ENCODE results near the gene C8A.

C8A gene

DNA sequence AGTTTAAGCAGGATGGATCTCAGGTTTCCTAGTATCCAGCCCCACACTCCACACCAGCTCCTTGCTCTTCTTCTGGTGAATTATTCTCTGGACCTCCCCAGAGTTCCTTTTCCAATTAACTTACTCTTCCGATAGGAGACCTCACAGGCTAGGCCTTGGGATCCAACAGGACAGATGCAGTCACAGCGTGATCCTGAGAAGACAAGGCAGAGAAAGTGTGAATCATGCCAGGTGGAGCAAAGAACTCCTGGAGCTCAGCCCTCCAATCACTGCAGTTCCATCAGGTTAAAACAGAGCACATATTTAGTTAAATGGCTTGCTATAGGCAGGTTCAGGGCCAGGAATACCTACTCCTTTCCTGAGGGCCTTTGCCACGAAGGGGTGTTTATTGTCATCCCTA, 77.1 kb downstream of the C8A start:
- Histone ChIP-seq H3K23ac (ENCODE audit: low read length) (no peak overlapping the region), H3K36me3 (ENCODE audit: control insufficient read depth in 1 of 2, insufficient read depth in 2 of 2, low read length in 2 of 2) (no peaks in the 10 kb centered on the region), H3K4me2 (ENCODE audit: low read length) (no peak overlapping the region), H4K12ac (ENCODE audit: low read depth, low read length) (no peak overlapping the region), H3K4ac (ENCODE audit: low read depth, low read length) (no peak overlapping the region), H3K4me1 (ENCODE audit: control insufficient read depth in 1 of 2, insufficient read depth in 2 of 2, low read length in 2 of 2) (no peaks in the 10 kb centered on the region), H3K79me2 (ENCODE audit: control insufficient read depth, insufficient read depth, low read length, poor library complexity) (no peaks in the 10 kb centered on the region), H3K9ac (ENCODE audit: low read length) (no peak overlapping the region), H3K79me1 (ENCODE audit: low read length) (no peaks in the 10 kb centered on the region), H4K8ac (ENCODE audit: low read depth, low read length) (no peak overlapping the region), H3K27me3 (ENCODE audit: insufficient read depth, low read length) (no peaks in the 10 kb centered on the region), H2AK5ac (ENCODE audit: low read length) (no peak overlapping the region), H3K18ac (ENCODE audit: low read length) (no peak overlapping the region), H3K14ac (ENCODE audit: low read length) (no peak overlapping the region), H2BK12ac (ENCODE audit: low read length) (no peak overlapping the region), H3K27ac (ENCODE audit: low read depth, low read length) (no peak overlapping the region), H3K9me3 (ENCODE audit: insufficient read depth, low read depth, low read length) (no peaks in the 10 kb centered on the region), H4K91ac (ENCODE audit: low read depth, low read length) (no peak overlapping the region), H2BK120ac (ENCODE audit: insufficient read depth, low read length, poor library complexity) (no peak overlapping the region), H2BK5ac (ENCODE audit: low read depth, low read length, poor library complexity) (no peak overlapping the region), H2AFZ (ENCODE audit: insufficient read depth, low read length, poor library complexity) (no peak overlapping the region), H3K4me3 (ENCODE audit: low read depth, low read length) (no peak overlapping the region)
- no peak for DNase-seq
- WGBS (ENCODE audit: extremely low coverage, insufficient coverage, insufficient read length), result no CpG with 5 or more reads among the region's 3 CpGs

DNA sequence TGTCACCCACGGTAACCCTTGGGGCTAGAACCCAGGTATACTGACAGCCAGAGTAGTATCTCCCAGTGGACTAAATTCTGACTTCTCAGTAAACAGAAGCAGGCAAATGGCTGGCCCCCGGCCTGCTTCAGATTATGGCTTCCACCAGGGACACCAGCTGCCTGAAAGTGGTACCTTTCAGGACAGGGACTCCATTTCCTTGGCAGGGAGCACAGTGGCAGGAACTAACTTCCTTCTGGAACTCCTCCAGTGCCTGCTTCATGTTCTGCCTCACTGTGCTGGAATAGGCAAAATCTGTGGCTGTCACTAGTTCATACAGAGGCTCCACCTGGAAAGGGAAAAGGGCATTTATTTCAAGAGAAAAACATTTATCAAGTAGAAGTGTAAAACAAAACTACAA, 78.6 kb downstream of the C8A start:
- WGBS (ENCODE audit: extremely low coverage, insufficient coverage, insufficient read length), result no CpG with 5 or more reads among the region's 2 CpGs
- Histone ChIP-seq H3K9ac (ENCODE audit: low read length) (no peak overlapping the region), H2BK12ac (ENCODE audit: low read length) (no peak overlapping the region), H3K27ac (ENCODE audit: low read depth, low read length) (no peak overlapping the region), H4K12ac (ENCODE audit: low read depth, low read length) (no peak overlapping the region), H3K4me1 (ENCODE audit: control insufficient read depth in 1 of 2, insufficient read depth in 2 of 2, low read length in 2 of 2) (no peaks in the 10 kb centered on the region), H2AFZ (ENCODE audit: insufficient read depth, low read length, poor library complexity) (no peak overlapping the region), H3K4me2 (ENCODE audit: low read length) (no peak overlapping the region), H4K8ac (ENCODE audit: low read depth, low read length) (no peak overlapping the region), H3K18ac (ENCODE audit: low read length) (no peak overlapping the region), H3K79me1 (ENCODE audit: low read length) (no peaks in the 10 kb centered on the region), H3K27me3 (ENCODE audit: insufficient read depth, low read length) (no peaks in the 10 kb centered on the region), H3K9me3 (ENCODE audit: insufficient read depth, low read depth, low read length) (no peaks in the 10 kb centered on the region), H3K4ac (ENCODE audit: low read depth, low read length) (no peak overlapping the region), H3K79me2 (ENCODE audit: control insufficient read depth, insufficient read depth, low read length, poor library complexity) (no peaks in the 10 kb centered on the region), H4K91ac (ENCODE audit: low read depth, low read length) (no peak overlapping the region), H2BK120ac (ENCODE audit: insufficient read depth, low read length, poor library complexity) (no peak overlapping the region), H3K4me3 (ENCODE audit: low read depth, low read length) (no peak overlapping the region), H3K36me3 (ENCODE audit: control insufficient read depth in 1 of 2, insufficient read depth in 2 of 2, low read length in 2 of 2) (no peaks in the 10 kb centered on the region), H2AK5ac (ENCODE audit: low read length) (no peak overlapping the region), H3K23ac (ENCODE audit: low read length) (no peak overlapping the region), H2BK5ac (ENCODE audit: low read depth, low read length, poor library complexity) (no peak overlapping the region), H3K14ac (ENCODE audit: low read length) (no peak overlapping the region)
- no peak for DNase-seq

DNA sequence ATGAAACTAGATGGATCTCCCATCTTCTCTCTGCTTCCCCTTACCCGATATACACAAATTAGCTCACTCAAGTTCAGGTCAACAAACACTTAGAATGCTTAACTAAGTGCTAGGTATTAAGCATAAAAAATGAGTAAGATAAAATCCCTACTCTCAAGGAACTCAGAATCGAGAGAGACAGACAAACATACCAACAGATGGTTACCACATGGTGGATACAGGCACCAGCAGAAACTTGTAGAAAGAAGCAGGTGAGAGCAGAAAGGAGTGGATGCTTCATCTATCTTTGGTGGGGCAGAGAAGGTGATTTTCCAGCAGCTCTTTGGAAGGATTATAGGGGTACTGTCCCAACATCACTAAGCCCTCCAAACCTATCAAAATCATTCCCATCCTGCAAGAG, 79.0 kb downstream of the C8A start:
- Histone ChIP-seq H3K9ac (ENCODE audit: low read length) (no peak overlapping the region), H4K8ac (ENCODE audit: low read depth, low read length) (no peak overlapping the region), H3K4ac (ENCODE audit: low read depth, low read length) (no peak overlapping the region), H2BK120ac (ENCODE audit: insufficient read depth, low read length, poor library complexity) (no peak overlapping the region), H3K18ac (ENCODE audit: low read length) (no peak overlapping the region), H4K12ac (ENCODE audit: low read depth, low read length) (no peak overlapping the region), H3K23ac (ENCODE audit: low read length) (no peak overlapping the region), H3K9me3 (ENCODE audit: insufficient read depth, low read depth, low read length) (no peaks in the 10 kb centered on the region), H3K14ac (ENCODE audit: low read length) (no peak overlapping the region), H3K36me3 (ENCODE audit: control insufficient read depth in 1 of 2, insufficient read depth in 2 of 2, low read length in 2 of 2) (no peaks in the 10 kb centered on the region), H2BK5ac (ENCODE audit: low read depth, low read length, poor library complexity) (no peak overlapping the region), H3K4me3 (ENCODE audit: low read depth, low read length) (no peak overlapping the region), H3K79me1 (ENCODE audit: low read length) (no peaks in the 10 kb centered on the region), H3K27ac (ENCODE audit: low read depth, low read length) (no peak overlapping the region), H2BK12ac (ENCODE audit: low read length) (no peak overlapping the region), H2AK5ac (ENCODE audit: low read length) (no peak overlapping the region), H3K4me2 (ENCODE audit: low read length) (no peak overlapping the region), H3K4me1 (ENCODE audit: control insufficient read depth in 1 of 2, insufficient read depth in 2 of 2, low read length in 2 of 2) (no peaks in the 10 kb centered on the region), H4K91ac (ENCODE audit: low read depth, low read length) (no peak overlapping the region), H2AFZ (ENCODE audit: insufficient read depth, low read length, poor library complexity) (no peak overlapping the region), H3K79me2 (ENCODE audit: control insufficient read depth, insufficient read depth, low read length, poor library complexity) (no peaks in the 10 kb centered on the region), H3K27me3 (ENCODE audit: insufficient read depth, low read length) (no peaks in the 10 kb centered on the region)
- DNase-seq, result peak; percentile 33 to 52
- no CpG with 5 or more reads among the region's 2 CpGs for WGBS (ENCODE audit: extremely low coverage, insufficient coverage, insufficient read length)

DNA sequence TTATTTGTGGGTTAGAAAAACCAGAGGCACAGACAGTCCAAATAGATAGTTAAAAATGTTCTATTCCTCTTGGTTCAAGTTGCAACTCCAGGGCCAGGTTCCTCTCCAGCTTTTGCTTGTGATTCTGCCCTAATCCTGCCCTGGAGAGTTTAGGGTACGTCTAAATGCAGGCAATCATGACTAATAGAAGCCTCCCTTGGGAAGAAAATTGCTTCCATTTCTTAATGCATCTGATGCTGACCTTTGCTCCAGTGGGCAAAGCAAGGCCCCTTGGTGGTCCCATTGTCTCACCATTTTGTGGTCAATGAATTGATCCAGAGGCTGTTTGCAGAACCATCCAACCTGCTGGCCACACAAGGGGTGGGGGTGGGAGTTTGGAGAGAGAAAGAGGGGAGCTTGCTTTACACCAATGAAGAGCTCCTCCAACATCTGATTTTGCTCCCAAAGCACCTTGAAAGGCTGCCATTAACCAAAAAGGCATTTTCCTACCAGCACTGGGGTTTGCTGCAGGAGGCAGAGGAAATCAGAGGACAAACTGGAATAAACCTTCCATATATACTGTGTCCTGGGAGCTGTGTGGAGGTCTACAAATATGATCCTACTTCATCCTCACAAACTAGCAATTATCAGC, 79.9 kb downstream of the C8A start:
- Histone ChIP-seq H3K79me1 (ENCODE audit: low read length) (no peaks in the 10 kb centered on the region), H3K27ac (ENCODE audit: low read depth, low read length) (no peak overlapping the region), H3K4me1 (ENCODE audit: control insufficient read depth in 1 of 2, insufficient read depth in 2 of 2, low read length in 2 of 2) (no peaks in the 10 kb centered on the region), H2AK5ac (ENCODE audit: low read length) (no peak overlapping the region), H3K23ac (ENCODE audit: low read length) (no peak overlapping the region), H3K14ac (ENCODE audit: low read length) (no peak overlapping the region), H3K4me3 (ENCODE audit: low read depth, low read length) (no peak overlapping the region), H2BK5ac (ENCODE audit: low read depth, low read length, poor library complexity) (no peak overlapping the region), H3K9ac (ENCODE audit: low read length) (no peak overlapping the region), H3K27me3 (ENCODE audit: insufficient read depth, low read length) (no peaks in the 10 kb centered on the region), H3K18ac (ENCODE audit: low read length) (no peak overlapping the region), H3K9me3 (ENCODE audit: insufficient read depth, low read depth, low read length) (no peaks in the 10 kb centered on the region), H3K79me2 (ENCODE audit: control insufficient read depth, insufficient read depth, low read length, poor library complexity) (no peaks in the 10 kb centered on the region), H3K4ac (ENCODE audit: low read depth, low read length) (no peak overlapping the region), H4K91ac (ENCODE audit: low read depth, low read length) (no peak overlapping the region), H3K4me2 (ENCODE audit: low read length) (no peak overlapping the region), H2BK12ac (ENCODE audit: low read length) (no peak overlapping the region), H2AFZ (ENCODE audit: insufficient read depth, low read length, poor library complexity) (no peak overlapping the region), H2BK120ac (ENCODE audit: insufficient read depth, low read length, poor library complexity) (no peak overlapping the region), H4K8ac (ENCODE audit: low read depth, low read length) (no peak overlapping the region), H3K36me3 (ENCODE audit: control insufficient read depth in 1 of 2, insufficient read depth in 2 of 2, low read length in 2 of 2) (no peaks in the 10 kb centered on the region), H4K12ac (ENCODE audit: low read depth, low read length) (no peak overlapping the region)
- DNase-seq, result no peak
- no CpG with 5 or more reads among the region's 1 CpG for WGBS (ENCODE audit: extremely low coverage, insufficient coverage, insufficient read length)

Data from trophoblast cell (in vitro differentiated cells and primary cell).